ENCODE measurements around the gene ZNF573.
A peak's percentile ranks its signal among the peaks of the same experiment; 100 is the strongest.

ZNF573 gene

DNA sequence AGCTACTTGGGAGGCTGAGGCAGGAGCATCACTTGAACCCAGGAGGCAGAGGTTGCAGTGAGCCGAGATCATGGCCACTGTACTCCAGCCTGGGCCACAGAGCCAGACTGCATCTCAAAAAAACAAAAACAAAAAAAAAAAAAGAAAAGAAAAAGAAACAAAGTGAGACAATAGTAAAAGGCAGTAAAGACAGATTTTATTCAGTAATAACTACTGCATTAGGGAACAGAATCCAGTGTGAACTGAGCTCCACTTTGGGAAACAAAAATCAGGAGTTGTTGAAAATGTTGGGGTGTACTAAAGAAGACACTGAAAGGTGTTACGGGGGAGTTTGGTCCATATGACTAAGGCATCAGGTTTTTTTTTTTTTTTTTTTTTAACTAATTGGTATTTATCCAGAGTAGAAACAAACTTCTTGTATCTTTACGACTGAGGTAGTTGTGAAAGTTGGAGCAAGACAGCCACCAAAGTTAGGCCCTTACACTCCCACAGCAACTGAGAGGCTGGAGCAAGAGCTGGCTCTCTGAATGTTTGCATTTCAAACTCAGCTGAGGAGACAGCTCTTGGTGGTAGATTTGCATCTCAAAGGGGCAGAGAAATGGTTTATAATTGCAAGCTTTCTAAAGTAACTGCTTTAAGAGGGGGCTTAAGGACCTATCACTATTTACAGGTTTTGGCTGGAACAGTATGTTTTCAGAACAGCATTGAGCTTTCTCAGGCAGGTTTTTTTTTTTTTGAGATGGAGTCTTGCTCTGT is 84.1 kb downstream of the ZNF573 start:
- DNase-seq (ENCODE audit: low spot score), result no peak

DNA sequence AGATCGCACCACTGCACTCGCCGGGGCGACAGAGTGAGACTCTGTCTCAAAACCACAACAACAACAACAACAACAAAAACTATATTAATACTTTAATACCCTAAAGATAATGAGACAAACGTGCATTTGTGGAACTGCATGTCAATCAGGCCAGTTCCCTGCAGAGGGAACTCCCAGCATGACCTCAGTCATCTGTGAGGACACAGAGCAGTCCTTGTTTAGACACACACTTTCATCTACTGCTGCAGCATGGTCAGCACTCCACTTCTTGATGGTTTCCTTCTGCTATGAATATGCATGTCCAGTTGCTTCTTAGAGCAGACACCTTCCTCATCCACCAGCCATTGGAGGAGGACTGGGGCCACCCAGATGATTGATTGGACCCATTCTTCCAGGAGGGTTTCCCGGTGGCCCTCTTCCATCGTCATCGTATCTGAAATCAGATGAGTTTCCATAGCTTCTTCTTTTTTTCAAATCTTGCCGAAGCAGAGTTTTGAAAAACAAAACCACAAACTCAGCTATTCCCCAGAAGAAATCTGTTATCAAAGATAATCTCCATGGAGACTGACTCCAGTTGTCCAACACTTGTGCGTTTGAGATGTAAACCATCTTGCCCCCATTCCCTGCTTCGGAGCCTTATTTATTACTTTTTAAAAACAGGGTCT is 86.3 kb downstream of the ZNF573 start:
- DNase-seq (ENCODE audit: low spot score), result no peak

DNA sequence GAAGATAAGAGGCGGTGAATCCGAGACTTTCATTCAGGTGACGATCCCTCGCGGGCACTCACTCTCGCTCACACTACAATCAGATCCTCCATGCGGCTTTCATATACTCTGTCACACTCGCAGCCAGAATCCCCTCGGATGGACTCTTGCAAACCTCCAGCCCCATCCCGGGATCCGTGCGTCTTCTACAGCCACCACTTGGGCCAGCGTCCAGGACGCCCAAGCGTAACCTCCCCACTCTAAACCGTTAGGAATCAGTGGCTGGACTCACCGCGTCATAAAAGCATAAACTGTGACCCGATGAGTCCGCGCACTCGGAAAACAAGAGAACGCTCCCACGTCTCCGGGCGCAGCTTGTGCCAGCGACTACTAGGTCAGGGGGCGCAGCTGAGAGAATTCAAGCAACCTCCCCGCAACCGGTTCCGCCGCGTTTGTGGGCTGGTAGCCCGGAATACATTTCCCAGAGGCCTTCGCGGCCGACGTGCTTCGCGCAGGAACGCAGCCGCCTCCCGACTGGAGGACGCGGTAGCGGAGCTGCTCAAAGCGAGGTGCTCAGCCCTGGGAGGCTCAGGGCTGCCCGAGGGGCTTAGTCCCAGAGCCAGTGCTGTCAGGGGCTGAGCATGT is 87.4 kb downstream of the ZNF573 start:
- DNase-seq (ENCODE audit: low spot score), result peak; percentile 56

Measured in kidney capillary endothelial cell (primary cell).